ENCODE data around the gene VSTM2L. TPM values are rescaled to one million over a fixed set of nuclear protein-coding genes. Genes with fewer than 3 reads are reported as not detected.
A peak's percentile ranks its signal among the peaks of the same experiment; 100 is the strongest.

The VSTM2L gene
- total RNA-seq, 2 experiments from 2014 or later: 0.17 TPM; not detected in 1

- H3K4me1 ChIP-seq (ENCODE audit: insufficient read depth, low read length, poor library complexity, severe bottlenecking): peaks cover 4% of the 10 kb centered on the region
- DNase-seq (ENCODE audit: low spot score): no peak
- H3K9me3 ChIP-seq (ENCODE audit: low read length): no peaks in the 10 kb centered on the region
- no peaks in the 10 kb centered on the region for H3K36me3 ChIP-seq (ENCODE audit: insufficient read depth, low read length)
- BruUV-seq (replicated peaks): no TSS peak
- TF ChIP-seq CTCF (conservative IDR thresholded peaks at IDR 0.05; ENCODE audit: low read length) (no peak), EZH2phosphoT487 (IDR thresholded peaks at IDR 0.05; ENCODE audit: borderline replicate concordance, low read depth, low read length) (no peak)
- POLR2A ChIA-PET: interaction anchor here (0.6 kb wide), 1 partner anchor 722 kb away, joined by 4 read pairs; no protein-coding TSS in a partner anchor
- H3K4me2 ChIP-seq (ENCODE audit: low read length): no peak overlapping the region
- H4K20me1 ChIP-seq (ENCODE audit: insufficient read depth, low read length): no peaks in the 10 kb centered on the region
- H3K9me2 ChIP-seq (ENCODE audit: insufficient read depth, low read length): no peaks in the 10 kb centered on the region
- no peak overlapping the region for H3K27ac ChIP-seq (ENCODE audit: low read depth, low read length, poor library complexity, severe bottlenecking)
- peak overlapping the region; percentile 52; the same call in 1 of the 2 replicates for H2AFZ ChIP-seq (ENCODE audit: low read length)
- CTCF ChIA-PET (ENCODE audit: unreplicated experiment): no interaction called here
- no peaks in the 10 kb centered on the region for H3K79me2 ChIP-seq (ENCODE audit: insufficient read depth, low read depth, low read length)
- no peak overlapping the region for H3K4me3 ChIP-seq (ENCODE audit: low read depth, low read length, poor library complexity, severe bottlenecking)
- intact Hi-C loops (cut with micrococcal nuclease; ENCODE audit: unreplicated experiment): no loop called here
Observed at GRCh38 chr20:37943033-37943432, 40.1 kb downstream of the VSTM2L start.

GRCh38 chr20:37943501-37944455, 40.9 kb downstream of the VSTM2L start:
- Histone ChIP-seq H4K20me1 (ENCODE audit: insufficient read depth, low read length) (no peaks in the 10 kb centered on the region), H3K4me3 (ENCODE audit: low read depth, low read length, poor library complexity, severe bottlenecking) (no peak overlapping the region), H3K9me2 (ENCODE audit: insufficient read depth, low read length) (no peaks in the 10 kb centered on the region), H3K4me1 (ENCODE audit: insufficient read depth, low read length, poor library complexity, severe bottlenecking) (peaks cover 4% of the 10 kb centered on the region), H3K4me2 (ENCODE audit: low read length) (no peak overlapping the region), H3K79me2 (ENCODE audit: insufficient read depth, low read depth, low read length) (no peaks in the 10 kb centered on the region), H3K9me3 (ENCODE audit: low read length) (no peaks in the 10 kb centered on the region), H3K36me3 (ENCODE audit: insufficient read depth, low read length) (no peaks in the 10 kb centered on the region), H2AFZ (ENCODE audit: low read length) (0 out of 2 replicates have a peak overlapping the region, but pooled peaks have one; percentile 52), H3K27ac (ENCODE audit: low read depth, low read length, poor library complexity, severe bottlenecking) (no peak overlapping the region)
- no peak for DNase-seq (ENCODE audit: low spot score)
- BruUV-seq (replicated peaks): no TSS peak
- POLR2A ChIA-PET: interaction anchor here (0.6 kb wide), 1 partner anchor 723 kb away, joined by 4 read pairs; no protein-coding TSS in a partner anchor
- CTCF ChIA-PET (ENCODE audit: unreplicated experiment): interaction anchor here (0.6 kb wide), 1 partner anchor 1679 kb away, joined by 12 read pairs; no protein-coding TSS in a partner anchor
- intact Hi-C loops (cut with micrococcal nuclease; ENCODE audit: unreplicated experiment): no loop called here
- TF ChIP-seq EZH2phosphoT487 (IDR thresholded peaks at IDR 0.05; ENCODE audit: borderline replicate concordance, low read depth, low read length): no peak
- no peak for TF ChIP-seq CTCF (conservative IDR thresholded peaks at IDR 0.05; ENCODE audit: low read length)

Data from OCI-LY7 (cell line).